Ishikawa (cell line): ENCODE data around the gene CRTAC1.

Experiments
- EGR1 ChIP-seq: IDR thresholded peaks from 2 replicates; pipeline ENCODE4 v1.6.1; 2012
- EP300 ChIP-seq: IDR thresholded peaks from 2 replicates; pipeline ENCODE4 v1.6.1; 2012; ENCODE audit warnings: borderline replicate concordance
- YY1 ChIP-seq: IDR thresholded peaks from 2 replicates; pipeline ENCODE4 v1.6.1; 2012; ENCODE audit warnings: low read depth
- TF ChIP-seq, protein P1 (sequence below): IDR thresholded peaks from 2 replicates; pipeline ENCODE4 v1.6.1; 2012; ENCODE audit warnings: low read depth, mild to moderate bottlenecking

DNA sequence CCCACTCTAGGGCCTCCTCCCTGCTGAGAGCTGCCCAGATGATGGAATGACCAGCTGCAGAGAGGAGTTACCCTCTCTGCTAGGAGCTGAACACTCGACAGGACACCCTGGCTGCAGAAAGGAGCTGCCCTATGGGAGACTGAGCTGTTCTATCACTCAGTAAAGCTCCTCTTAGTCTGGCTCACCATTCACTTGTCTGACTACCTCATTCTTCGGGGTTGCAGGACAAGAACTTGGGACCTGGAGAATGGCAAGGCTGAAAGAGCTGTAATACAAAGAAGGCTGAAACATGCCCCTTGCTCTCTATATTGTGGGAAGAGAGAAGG is 30.5 kb downstream of the CRTAC1 start:
- TF ChIP-seq EGR1 = no peak
- TF ChIP-seq EP300 = no peak
- TF ChIP-seq YY1 = no peak
- TF ChIP-seq, protein P1, sequence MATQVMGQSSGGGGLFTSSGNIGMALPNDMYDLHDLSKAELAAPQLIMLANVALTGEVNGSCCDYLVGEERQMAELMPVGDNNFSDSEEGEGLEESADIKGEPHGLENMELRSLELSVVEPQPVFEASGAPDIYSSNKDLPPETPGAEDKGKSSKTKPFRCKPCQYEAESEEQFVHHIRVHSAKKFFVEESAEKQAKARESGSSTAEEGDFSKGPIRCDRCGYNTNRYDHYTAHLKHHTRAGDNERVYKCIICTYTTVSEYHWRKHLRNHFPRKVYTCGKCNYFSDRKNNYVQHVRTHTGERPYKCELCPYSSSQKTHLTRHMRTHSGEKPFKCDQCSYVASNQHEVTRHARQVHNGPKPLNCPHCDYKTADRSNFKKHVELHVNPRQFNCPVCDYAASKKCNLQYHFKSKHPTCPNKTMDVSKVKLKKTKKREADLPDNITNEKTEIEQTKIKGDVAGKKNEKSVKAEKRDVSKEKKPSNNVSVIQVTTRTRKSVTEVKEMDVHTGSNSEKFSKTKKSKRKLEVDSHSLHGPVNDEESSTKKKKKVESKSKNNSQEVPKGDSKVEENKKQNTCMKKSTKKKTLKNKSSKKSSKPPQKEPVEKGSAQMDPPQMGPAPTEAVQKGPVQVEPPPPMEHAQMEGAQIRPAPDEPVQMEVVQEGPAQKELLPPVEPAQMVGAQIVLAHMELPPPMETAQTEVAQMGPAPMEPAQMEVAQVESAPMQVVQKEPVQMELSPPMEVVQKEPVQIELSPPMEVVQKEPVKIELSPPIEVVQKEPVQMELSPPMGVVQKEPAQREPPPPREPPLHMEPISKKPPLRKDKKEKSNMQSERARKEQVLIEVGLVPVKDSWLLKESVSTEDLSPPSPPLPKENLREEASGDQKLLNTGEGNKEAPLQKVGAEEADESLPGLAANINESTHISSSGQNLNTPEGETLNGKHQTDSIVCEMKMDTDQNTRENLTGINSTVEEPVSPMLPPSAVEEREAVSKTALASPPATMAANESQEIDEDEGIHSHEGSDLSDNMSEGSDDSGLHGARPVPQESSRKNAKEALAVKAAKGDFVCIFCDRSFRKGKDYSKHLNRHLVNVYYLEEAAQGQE = no peak
